Stimulated activated CD4-positive, alpha-beta T cell treated with anti-CD3 and anti-CD28 coated beads, Interleukin-2, amount 100 ng/mL, for 4 hours (primary cell): ENCODE results near the gene OSGEPL1.
"Not testable (repeated sequence)": the region's sequence is repeated elsewhere in the genome, so short reads cannot be mapped to it uniquely, and the experiment has no call there.

Experiments used
- DNase-seq: peaks from one replicate; pipeline ENCODE4 v3.0.0-alpha.2; 2020; ENCODE audit warnings: low read depth

The OSGEPL1 gene

GRCh38 chr2:189729430-189729829 lies 33.2 kb downstream of the OSGEPL1 start:
- no peak for DNase-seq

DNA sequence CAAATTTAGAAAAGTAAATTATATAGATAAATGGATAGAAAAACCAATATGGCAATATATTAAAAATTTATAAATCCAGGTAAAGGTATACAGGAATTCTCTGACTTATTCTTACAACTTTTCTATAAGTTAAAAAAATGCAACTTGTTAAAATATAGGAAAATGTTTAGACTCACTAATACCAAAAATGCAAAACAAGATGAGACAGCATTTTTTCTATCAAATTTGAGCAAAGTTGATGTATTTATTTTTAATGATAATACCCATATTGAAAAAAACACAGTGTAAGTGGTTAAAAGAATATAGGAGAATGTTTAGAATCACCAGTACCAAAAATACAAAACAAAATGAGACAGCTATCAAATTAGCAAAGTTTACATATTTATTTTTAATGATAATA lies 35.7 kb downstream of the OSGEPL1 start:
- DNase-seq: no peak

DNA sequence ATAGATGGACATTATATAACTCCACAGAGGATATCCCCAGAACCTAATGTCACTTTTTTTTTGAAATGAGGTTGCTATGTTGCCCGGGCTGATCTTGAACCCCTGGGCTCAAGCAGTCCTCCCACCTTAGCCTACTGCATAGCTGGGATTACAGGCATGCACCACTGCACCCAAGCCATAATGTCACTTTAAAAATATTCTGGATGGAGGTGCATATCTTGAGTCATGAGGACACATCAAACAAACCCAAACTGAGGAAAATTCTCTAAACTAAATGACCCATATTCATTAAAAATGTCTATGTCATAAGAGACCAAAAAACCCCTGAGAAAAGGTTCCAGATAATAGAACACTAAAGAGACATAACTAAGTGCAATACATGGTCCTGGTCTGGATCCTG lies 36.3 kb downstream of the OSGEPL1 start:
- DNase-seq: no peak

DNA sequence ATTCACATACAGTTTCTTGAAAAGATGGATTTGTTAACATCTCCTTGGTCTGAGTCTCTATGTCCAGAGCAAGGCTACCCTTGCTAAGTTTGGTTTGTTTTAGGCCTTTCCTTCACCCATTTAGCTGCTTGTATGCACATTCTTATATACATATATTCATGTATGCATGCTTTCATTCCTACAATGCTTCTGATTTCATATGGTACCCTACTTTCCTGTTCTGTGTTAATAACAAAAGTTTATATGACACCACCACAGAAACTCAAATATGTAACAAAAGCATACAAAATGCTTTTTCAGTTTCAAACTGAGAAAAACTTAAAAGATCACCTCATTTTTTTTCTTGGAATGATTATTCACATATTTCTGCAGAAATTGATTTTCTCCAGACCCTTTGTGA lies 39.4 kb downstream of the OSGEPL1 start:
- no peak for DNase-seq

GRCh38 chr2:189719571-189719970 lies 43.0 kb downstream of the OSGEPL1 start:
- no peak for DNase-seq

GRCh38 chr2:189717593-189717992 lies 45.0 kb downstream of the OSGEPL1 start:
- not testable (repeated sequence) for DNase-seq

- DNase-seq: no peak
These were observed 52.9 kb downstream of the OSGEPL1 start for GRCh38 chr2:189709501-189710221.

GRCh38 chr2:189702071-189702470 lies 60.5 kb downstream of the OSGEPL1 start:
- DNase-seq: no peak

DNA sequence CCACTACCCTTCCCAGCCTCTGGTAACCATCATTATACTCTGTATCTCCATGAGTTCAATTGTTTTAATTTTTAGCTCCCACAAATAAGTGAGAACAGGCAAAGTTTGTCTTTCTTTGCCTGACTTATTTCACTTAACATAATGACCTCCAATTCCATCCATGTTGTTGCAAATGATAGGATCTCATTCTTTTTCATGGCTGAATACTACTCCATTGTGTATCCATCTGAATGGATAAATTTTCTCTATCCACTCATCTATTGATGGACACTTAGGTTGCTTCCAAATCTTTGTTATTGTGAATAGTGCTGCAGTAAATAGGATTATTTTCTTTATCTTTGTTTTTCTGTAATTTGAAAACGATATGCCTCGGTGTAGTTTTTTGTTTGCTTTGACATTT lies 61.9 kb downstream of the OSGEPL1 start:
- DNase-seq: no peak

GRCh38 chr2:189698020-189698887 lies 64.3 kb downstream of the OSGEPL1 start:
- peak; percentile 24 for DNase-seq
